HUES6 (cell line): ENCODE data around the gene ADAMTS14.

ENCODE experiments used
- H3K27ac ChIP-seq: 2 replicates; pipeline ENCODE4 v1.7.0; 2013; ENCODE audit warnings: low read depth, mild to moderate bottlenecking, low read length, inconsistent platforms
- H3K27me3 ChIP-seq: 2 replicates; pipeline ENCODE4 v1.6.1; 2013; ENCODE audit warnings: low read length; ENCODE audit not compliant: control insufficient read depth, insufficient read depth
- H3K36me3 ChIP-seq: 2 replicates; pipeline ENCODE4 v1.6.1; 2013; ENCODE audit warnings: low read length; ENCODE audit not compliant: control insufficient read depth, insufficient read depth
- H3K4me1 ChIP-seq: 2 replicates; pipeline ENCODE4 v1.6.1; 2013; ENCODE audit warnings: low read length; ENCODE audit not compliant: control insufficient read depth, insufficient read depth
- H3K4me3 ChIP-seq: 2 replicates; pipeline ENCODE4 v1.5.1; 2013; ENCODE audit warnings: low read depth, low read length
- H3K9ac ChIP-seq: one replicate; pipeline ENCODE4 v1.6.1; 2013; ENCODE audit warnings: mild to moderate bottlenecking, low read length
- H3K9me3 ChIP-seq: 2 replicates; pipeline ENCODE4 v1.6.1; 2013; ENCODE audit warnings: low read depth, low read length; ENCODE audit not compliant: control insufficient read depth, insufficient read depth

Gene ADAMTS14

GRCh38 chr10:70782086-70782745 is 109.9 kb downstream of the ADAMTS14 start:
- Histone ChIP-seq H3K27me3 (0 out of 2 replicates have a peak, but pooled peaks cover 2% of the 10 kb centered on the region), H3K9ac (no peak overlapping the region), H3K4me3 (no peak overlapping the region), H3K36me3 (no peaks in the 10 kb centered on the region), H3K4me1 (peaks cover 4% of the 10 kb centered on the region; the same call in 1 of the 2 replicates), H3K27ac (no peak overlapping the region), H3K9me3 (no peaks in the 10 kb centered on the region)

- H3K4me3 ChIP-seq, result no peak overlapping the region
- H3K9ac ChIP-seq, result no peak overlapping the region
- 0 out of 2 replicates have a peak, but pooled peaks cover 2% of the 10 kb centered on the region for H3K27me3 ChIP-seq
- H3K9me3 ChIP-seq, result no peaks in the 10 kb centered on the region
- H3K36me3 ChIP-seq, result no peaks in the 10 kb centered on the region
- no peak overlapping the region for H3K27ac ChIP-seq
- peaks cover 4% of the 10 kb centered on the region; the same call in 1 of the 2 replicates for H3K4me1 ChIP-seq
Observed at GRCh38 chr10:70782746-70783680, 110.7 kb downstream of the ADAMTS14 start.

GRCh38 chr10:70784016-70784415 is 111.7 kb downstream of the ADAMTS14 start:
- no peak overlapping the region for H3K27ac ChIP-seq
- no peak overlapping the region for H3K4me3 ChIP-seq
- no peak overlapping the region for H3K9ac ChIP-seq
- 0 out of 2 replicates have a peak, but pooled peaks cover 2% of the 10 kb centered on the region for H3K27me3 ChIP-seq
- H3K4me1 ChIP-seq, result no peaks in the 10 kb centered on the region
- no peaks in the 10 kb centered on the region for H3K36me3 ChIP-seq
- no peaks in the 10 kb centered on the region for H3K9me3 ChIP-seq

- no peak overlapping the region for H3K9ac ChIP-seq
- no peaks in the 10 kb centered on the region for H3K36me3 ChIP-seq
- H3K9me3 ChIP-seq, result no peaks in the 10 kb centered on the region
- no peak overlapping the region for H3K4me3 ChIP-seq
- no peaks in the 10 kb centered on the region for H3K4me1 ChIP-seq
- no peak overlapping the region for H3K27ac ChIP-seq
- 0 out of 2 replicates have a peak, but pooled peaks cover 2% of the 10 kb centered on the region for H3K27me3 ChIP-seq
Observed at GRCh38 chr10:70784471-70784870, 112.2 kb downstream of the ADAMTS14 start.

- no peak within 1 kb of the TSS for H3K4me3 ChIP-seq
- H3K9me3 ChIP-seq, result no peaks in the 10 kb centered on the region
- no peak within 1 kb of the TSS for H3K27ac ChIP-seq
- H3K27me3 ChIP-seq, result 0 out of 2 replicates have a peak, but pooled peaks cover 2% of the 10 kb centered on the region
- no peaks in the 10 kb centered on the region for H3K4me1 ChIP-seq
- no peaks in the 10 kb centered on the region for H3K36me3 ChIP-seq
- no peak within 1 kb of the TSS for H3K9ac ChIP-seq
Observed at GRCh38 chr10:70785190-70785589, 112.9 kb downstream of the ADAMTS14 start, which contains the start of gene TBATA. Gene TBATA (minus strand): TSS chr10:70785377. CDS start chr10:70783379, 1,998 bp downstream.

- H3K9me3 ChIP-seq, result no peaks in the 10 kb centered on the region
- no peak overlapping the region for H3K4me3 ChIP-seq
- H3K27ac ChIP-seq, result no peak overlapping the region
- no peak overlapping the region for H3K9ac ChIP-seq
- H3K4me1 ChIP-seq, result no peaks in the 10 kb centered on the region
- no peaks in the 10 kb centered on the region for H3K36me3 ChIP-seq
- H3K27me3 ChIP-seq, result no peaks in the 10 kb centered on the region
Observed at GRCh38 chr10:70786799-70787415, 114.6 kb downstream of the ADAMTS14 start.

- Histone ChIP-seq H3K9ac (no peak overlapping the region), H3K27ac (no peak overlapping the region), H3K36me3 (no peaks in the 10 kb centered on the region), H3K27me3 (no peaks in the 10 kb centered on the region), H3K9me3 (no peaks in the 10 kb centered on the region), H3K4me1 (no peaks in the 10 kb centered on the region), H3K4me3 (no peak overlapping the region)
Observed at GRCh38 chr10:70791386-70792039, 119.2 kb downstream of the ADAMTS14 start.

- Histone ChIP-seq H3K36me3 (no peaks in the 10 kb centered on the region), H3K9ac (no peak overlapping the region), H3K27me3 (no peaks in the 10 kb centered on the region), H3K4me3 (no peak overlapping the region), H3K9me3 (no peaks in the 10 kb centered on the region), H3K4me1 (no peaks in the 10 kb centered on the region), H3K27ac (no peak overlapping the region)
Observed at GRCh38 chr10:70795613-70796012, 123.3 kb downstream of the ADAMTS14 start.

GRCh38 chr10:70797840-70798239 is 125.5 kb downstream of the ADAMTS14 start:
- H3K9me3 ChIP-seq, result no peaks in the 10 kb centered on the region
- H3K27ac ChIP-seq, result no peak overlapping the region
- H3K9ac ChIP-seq, result no peak overlapping the region
- no peaks in the 10 kb centered on the region for H3K27me3 ChIP-seq
- H3K36me3 ChIP-seq, result no peaks in the 10 kb centered on the region
- no peak overlapping the region for H3K4me3 ChIP-seq
- no peaks in the 10 kb centered on the region for H3K4me1 ChIP-seq

- Histone ChIP-seq H3K9ac (no peak overlapping the region), H3K36me3 (no peaks in the 10 kb centered on the region), H3K4me3 (no peak overlapping the region), H3K9me3 (no peaks in the 10 kb centered on the region), H3K27me3 (no peaks in the 10 kb centered on the region), H3K27ac (no peak overlapping the region), H3K4me1 (no peaks in the 10 kb centered on the region)
Observed at GRCh38 chr10:70799124-70799523, 126.8 kb downstream of the ADAMTS14 start.
